Measurements from ENCODE around the gene CARD11. TPM values are rescaled to one million over a fixed set of nuclear protein-coding genes. Genes with fewer than 3 reads are reported as not detected.

CARD11 gene
- total RNA-seq, 1 donor from 2014 or later: 6.3 TPM

- DNase-seq (ENCODE audit: low read depth) (no peak), FAIRE-seq (no peak)
- no peaks in the 10 kb centered on the region for H3K27me3 ChIP-seq (ENCODE audit: control insufficient read depth, insufficient read depth, low read length)
- no peaks in the 10 kb centered on the region for H3K36me3 ChIP-seq (ENCODE audit: control insufficient read depth, insufficient read depth, low read length)
- no peak for TF ChIP-seq CTCF (IDR thresholded peaks at IDR 0.05; ENCODE audit: insufficient read depth, low read length, severe bottlenecking)
- H3K4me3 ChIP-seq (ENCODE audit: low read depth, low read length): no peak overlapping the region
Measured at GRCh38 chr7:3069771-3070449, 26.2 kb upstream of the CARD11 start.

GRCh38 chr7:3068530-3068929, 24.9 kb upstream of the CARD11 start:
- DNase-seq (ENCODE audit: low read depth): no peak
- Histone ChIP-seq H3K36me3 (ENCODE audit: control insufficient read depth, insufficient read depth, low read length) (no peaks in the 10 kb centered on the region), H3K4me3 (ENCODE audit: low read depth, low read length) (no peak overlapping the region), H3K27me3 (ENCODE audit: control insufficient read depth, insufficient read depth, low read length) (no peaks in the 10 kb centered on the region)
- no peak for TF ChIP-seq CTCF (IDR thresholded peaks at IDR 0.05; ENCODE audit: insufficient read depth, low read length, severe bottlenecking)
- no peak for FAIRE-seq

- TF ChIP-seq CTCF (IDR thresholded peaks at IDR 0.05; ENCODE audit: insufficient read depth, low read length, severe bottlenecking): no peak
- FAIRE-seq: no peak
Measured at GRCh38 chr7:3067606-3068380, 24.1 kb upstream of the CARD11 start.

GRCh38 chr7:3067193-3067592, 23.5 kb upstream of the CARD11 start:
- Histone ChIP-seq H3K4me3 (ENCODE audit: low read depth, low read length) (no peak overlapping the region), H3K36me3 (ENCODE audit: control insufficient read depth, insufficient read depth, low read length) (no peaks in the 10 kb centered on the region), H3K27me3 (ENCODE audit: control insufficient read depth, insufficient read depth, low read length) (no peaks in the 10 kb centered on the region)
- no peak for TF ChIP-seq CTCF (IDR thresholded peaks at IDR 0.05; ENCODE audit: insufficient read depth, low read length, severe bottlenecking)
- DNase-seq (ENCODE audit: low read depth) (no peak), FAIRE-seq (no peak)

More at GRCh38 chr7:3067606-3068380, 24.1 kb upstream of the CARD11 start:
- H3K4me3 ChIP-seq (ENCODE audit: low read depth, low read length): no peak overlapping the region
- no peaks in the 10 kb centered on the region for H3K27me3 ChIP-seq (ENCODE audit: control insufficient read depth, insufficient read depth, low read length)
- DNase-seq (ENCODE audit: low read depth): no peak
- no peaks in the 10 kb centered on the region for H3K36me3 ChIP-seq (ENCODE audit: control insufficient read depth, insufficient read depth, low read length)

GRCh38 chr7:3066506-3066905, 22.8 kb upstream of the CARD11 start:
- Histone ChIP-seq H3K27me3 (ENCODE audit: control insufficient read depth, insufficient read depth, low read length) (no peaks in the 10 kb centered on the region), H3K4me3 (ENCODE audit: low read depth, low read length) (no peak overlapping the region), H3K36me3 (ENCODE audit: control insufficient read depth, insufficient read depth, low read length) (no peaks in the 10 kb centered on the region)
- DNase-seq (ENCODE audit: low read depth): no peak
- no peak for FAIRE-seq
- TF ChIP-seq CTCF (IDR thresholded peaks at IDR 0.05; ENCODE audit: insufficient read depth, low read length, severe bottlenecking): no peak
